ENCODE data around the gene CACNA1A.
"Not testable (repeated sequence)": the region's sequence is repeated elsewhere in the genome, so short reads cannot be mapped to it uniquely, and the experiment has no call there.

Gene CACNA1A

GRCh38 chr19:13282486-13283065, 223.7 kb downstream of the CACNA1A start:
- H3K27me3 Mint-ChIP-seq = no peaks in the 10 kb centered on the region
- H3K36me3 Mint-ChIP-seq = no peaks in the 10 kb centered on the region
- H3K9me3 Mint-ChIP-seq (ENCODE audit: low read depth) = no peaks in the 10 kb centered on the region
- H3K4me1 Mint-ChIP-seq (ENCODE audit: low read depth) = peaks cover 10% of the 10 kb centered on the region
- H3K27ac Mint-ChIP-seq = no peak overlapping the region
- H3K4me3 Mint-ChIP-seq = no peak overlapping the region

- H3K4me1 Mint-ChIP-seq (ENCODE audit: low read depth) = peaks cover 15% of the 10 kb centered on the region
- no peaks in the 10 kb centered on the region for H3K27me3 Mint-ChIP-seq
- no peaks in the 10 kb centered on the region for H3K36me3 Mint-ChIP-seq
- no peak overlapping the region for H3K4me3 Mint-ChIP-seq
- H3K9me3 Mint-ChIP-seq (ENCODE audit: low read depth) = no peaks in the 10 kb centered on the region
- no peak overlapping the region for H3K27ac Mint-ChIP-seq
Observed at GRCh38 chr19:13281567-13282291, 224.6 kb downstream of the CACNA1A start.

GRCh38 chr19:13277104-13277809, 229.0 kb downstream of the CACNA1A start:
- H3K4me1 Mint-ChIP-seq (ENCODE audit: low read depth) = peaks cover 15% of the 10 kb centered on the region
- no peaks in the 10 kb centered on the region for H3K36me3 Mint-ChIP-seq
- H3K9me3 Mint-ChIP-seq (ENCODE audit: low read depth) = no peaks in the 10 kb centered on the region
- H3K27ac Mint-ChIP-seq = peak overlapping the region; percentile 75
- H3K4me3 Mint-ChIP-seq = peak overlapping the region; percentile 22
- H3K27me3 Mint-ChIP-seq = no peaks in the 10 kb centered on the region

GRCh38 chr19:13275016-13275722, 231.1 kb downstream of the CACNA1A start:
- Mint-ChIP-seq H3K4me1 (ENCODE audit: low read depth) (peaks cover 15% of the 10 kb centered on the region), H3K36me3 (no peaks in the 10 kb centered on the region), H3K4me3 (no peak overlapping the region), H3K27me3 (no peaks in the 10 kb centered on the region), H3K9me3 (ENCODE audit: low read depth) (no peaks in the 10 kb centered on the region), H3K27ac (no peak overlapping the region)

GRCh38 chr19:13270514-13271105, 235.7 kb downstream of the CACNA1A start:
- H3K27me3 Mint-ChIP-seq = no peaks in the 10 kb centered on the region
- H3K4me3 Mint-ChIP-seq = no peak overlapping the region

GRCh38 chr19:13269348-13269747, 236.9 kb downstream of the CACNA1A start:
- H3K4me1 Mint-ChIP-seq (ENCODE audit: low read depth) = no peaks in the 10 kb centered on the region
- H3K9me3 Mint-ChIP-seq (ENCODE audit: low read depth) = no peaks in the 10 kb centered on the region
- no peaks in the 10 kb centered on the region for H3K27me3 Mint-ChIP-seq
- no peak overlapping the region for H3K27ac Mint-ChIP-seq
- H3K36me3 Mint-ChIP-seq = no peaks in the 10 kb centered on the region
- no peak overlapping the region for H3K4me3 Mint-ChIP-seq

More at GRCh38 chr19:13270514-13271105, 235.7 kb downstream of the CACNA1A start:
- no peaks in the 10 kb centered on the region for H3K4me1 Mint-ChIP-seq (ENCODE audit: low read depth)
- H3K36me3 Mint-ChIP-seq = no peaks in the 10 kb centered on the region
- no peaks in the 10 kb centered on the region for H3K9me3 Mint-ChIP-seq (ENCODE audit: low read depth)
- no peak overlapping the region for H3K27ac Mint-ChIP-seq

- H3K4me3 Mint-ChIP-seq = no peak overlapping the region
- no peaks in the 10 kb centered on the region for H3K27me3 Mint-ChIP-seq
- H3K36me3 Mint-ChIP-seq = no peaks in the 10 kb centered on the region
- no peaks in the 10 kb centered on the region for H3K4me1 Mint-ChIP-seq (ENCODE audit: low read depth)
- no peak overlapping the region for H3K27ac Mint-ChIP-seq
- no peaks in the 10 kb centered on the region for H3K9me3 Mint-ChIP-seq (ENCODE audit: low read depth)
Observed at GRCh38 chr19:13267889-13268288, 238.4 kb downstream of the CACNA1A start.

GRCh38 chr19:13267131-13267530, 239.1 kb downstream of the CACNA1A start:
- Mint-ChIP-seq H3K36me3 (no peaks in the 10 kb centered on the region), H3K4me3 (no peak overlapping the region), H3K9me3 (ENCODE audit: low read depth) (no peaks in the 10 kb centered on the region), H3K4me1 (ENCODE audit: low read depth) (peaks cover 6% of the 10 kb centered on the region), H3K27ac (no peak overlapping the region), H3K27me3 (no peaks in the 10 kb centered on the region)

GRCh38 chr19:13262450-13262849, 243.8 kb downstream of the CACNA1A start:
- H3K27ac Mint-ChIP-seq = no peak overlapping the region
- H3K9me3 Mint-ChIP-seq (ENCODE audit: low read depth) = no peaks in the 10 kb centered on the region
- H3K36me3 Mint-ChIP-seq = no peaks in the 10 kb centered on the region
- H3K4me3 Mint-ChIP-seq = no peak overlapping the region
- H3K27me3 Mint-ChIP-seq = peaks cover 3% of the 10 kb centered on the region
- peaks cover 18% of the 10 kb centered on the region for H3K4me1 Mint-ChIP-seq (ENCODE audit: low read depth)

GRCh38 chr19:13260883-13261653, 245.2 kb downstream of the CACNA1A start:
- H3K27me3 Mint-ChIP-seq = peaks cover 8% of the 10 kb centered on the region
- peak overlapping the region; percentile 86 for H3K27ac Mint-ChIP-seq
- peak overlapping the region; percentile 71 for H3K4me3 Mint-ChIP-seq
- no peaks in the 10 kb centered on the region for H3K36me3 Mint-ChIP-seq
- H3K4me1 Mint-ChIP-seq (ENCODE audit: low read depth) = peaks cover 18% of the 10 kb centered on the region
- no peaks in the 10 kb centered on the region for H3K9me3 Mint-ChIP-seq (ENCODE audit: low read depth)

GRCh38 chr19:13256918-13257317, 249.4 kb downstream of the CACNA1A start:
- Mint-ChIP-seq H3K27me3 (peaks cover 11% of the 10 kb centered on the region), H3K4me1 (ENCODE audit: low read depth) (peaks cover 11% of the 10 kb centered on the region), H3K27ac (no peak overlapping the region), H3K9me3 (ENCODE audit: low read depth) (no peaks in the 10 kb centered on the region), H3K4me3 (no peak overlapping the region), H3K36me3 (no peaks in the 10 kb centered on the region)

- peaks cover 11% of the 10 kb centered on the region for H3K27me3 Mint-ChIP-seq
- H3K4me1 Mint-ChIP-seq (ENCODE audit: low read depth); H3K27ac Mint-ChIP-seq; H3K36me3 Mint-ChIP-seq; H3K9me3 Mint-ChIP-seq (ENCODE audit: low read depth); H3K4me3 Mint-ChIP-seq: not testable (repeated sequence)
Observed at GRCh38 chr19:13256398-13256797, 249.9 kb downstream of the CACNA1A start.

- Mint-ChIP-seq H3K4me1 (ENCODE audit: low read depth) (peaks cover 1% of the 10 kb centered on the region), H3K27ac (no peak overlapping the region), H3K36me3 (no peaks in the 10 kb centered on the region), H3K27me3 (peaks cover 11% of the 10 kb centered on the region), H3K4me3 (no peak overlapping the region), H3K9me3 (ENCODE audit: low read depth) (no peaks in the 10 kb centered on the region)
Observed at GRCh38 chr19:13255719-13256059, 250.6 kb downstream of the CACNA1A start.

- Mint-ChIP-seq H3K27ac (no peak overlapping the region), H3K27me3 (peaks cover 11% of the 10 kb centered on the region), H3K4me1 (ENCODE audit: low read depth) (no peaks in the 10 kb centered on the region), H3K4me3 (no peak overlapping the region), H3K9me3 (ENCODE audit: low read depth) (no peaks in the 10 kb centered on the region), H3K36me3 (no peaks in the 10 kb centered on the region)
Observed at GRCh38 chr19:13255041-13255718, 251.1 kb downstream of the CACNA1A start.
